ENCODE data around the gene MCM8. TPM values are rescaled to one million over a fixed set of nuclear protein-coding genes. Genes with fewer than 3 reads are reported as not detected.

Gene MCM8
- total RNA-seq, 1 donor from 2014 or later, result 0.96 TPM

DNA sequence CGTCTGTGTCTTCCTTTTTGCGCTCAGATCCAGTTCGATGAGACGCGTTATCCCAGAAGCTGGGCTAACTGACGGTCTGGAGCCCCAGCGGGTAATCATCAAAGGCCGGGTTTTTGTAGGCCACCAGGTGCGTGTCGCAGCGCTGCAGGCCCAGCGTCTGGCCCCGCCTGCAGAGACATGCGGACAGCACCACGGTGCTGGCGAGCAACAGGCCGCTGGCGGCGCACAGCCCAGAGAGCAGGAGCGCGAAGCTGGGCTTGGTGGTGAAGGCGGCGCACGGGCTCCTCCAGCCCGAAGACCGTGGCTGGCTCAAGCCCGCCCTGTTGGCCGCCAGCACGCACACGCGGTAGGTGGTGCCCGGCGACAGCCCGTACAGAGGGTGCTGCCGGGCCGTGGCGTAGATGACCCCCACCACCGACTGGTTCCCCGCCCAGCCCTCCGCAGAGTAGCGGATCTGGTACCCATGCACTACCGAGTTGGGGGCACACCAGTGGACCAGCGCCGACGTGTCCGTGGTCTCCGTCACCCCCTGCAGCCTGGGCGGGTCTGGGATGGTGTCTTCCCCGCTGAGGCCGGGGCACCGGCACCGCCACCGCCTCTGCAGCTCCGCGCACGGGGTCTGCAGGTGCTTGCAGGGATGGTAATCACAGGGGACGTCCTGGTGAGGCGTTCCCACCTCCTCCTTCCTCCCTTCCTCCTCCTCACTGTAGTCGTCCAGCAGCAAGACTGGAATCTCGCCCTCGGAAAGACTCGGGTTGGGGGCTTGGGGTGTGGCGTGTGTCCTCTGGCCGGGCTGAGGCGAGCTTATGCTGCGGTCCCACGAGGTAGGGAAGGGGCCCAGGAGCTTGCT, 90.7 kb downstream of the MCM8 start:
- Histone ChIP-seq H3K27me3 (no peaks in the 10 kb centered on the region), H3K27ac (no peak overlapping the region), H3K9me3 (no peaks in the 10 kb centered on the region), H3K36me3 (peaks cover 29 to 47% of the 10 kb centered on the region in 2 donors), H3K4me1 (no peaks in the 10 kb centered on the region), H3K4me3 (no peak overlapping the region)
- intact Hi-C loops (cut with DNase I), result no loop called here
- TF ChIP-seq CTCF (IDR thresholded peaks at IDR 0.05), result no peak
- no peak for DNase-seq (ENCODE audit: low spot score in 2 of 2)

GRCh38 chr20:6041808-6042265, 91.4 kb downstream of the MCM8 start:
- H3K36me3 ChIP-seq, result peaks cover 23 to 40% of the 10 kb centered on the region in 2 donors
- H3K27ac ChIP-seq, result no peak overlapping the region
- H3K27me3 ChIP-seq, result no peaks in the 10 kb centered on the region
- no peak overlapping the region for H3K4me3 ChIP-seq
- H3K9me3 ChIP-seq, result no peaks in the 10 kb centered on the region
- H3K4me1 ChIP-seq, result no peaks in the 10 kb centered on the region
- no peak for DNase-seq (ENCODE audit: low spot score in 2 of 2)
- intact Hi-C loops (cut with DNase I), result no loop called here
- TF ChIP-seq CTCF (IDR thresholded peaks at IDR 0.05), result no peak

DNA sequence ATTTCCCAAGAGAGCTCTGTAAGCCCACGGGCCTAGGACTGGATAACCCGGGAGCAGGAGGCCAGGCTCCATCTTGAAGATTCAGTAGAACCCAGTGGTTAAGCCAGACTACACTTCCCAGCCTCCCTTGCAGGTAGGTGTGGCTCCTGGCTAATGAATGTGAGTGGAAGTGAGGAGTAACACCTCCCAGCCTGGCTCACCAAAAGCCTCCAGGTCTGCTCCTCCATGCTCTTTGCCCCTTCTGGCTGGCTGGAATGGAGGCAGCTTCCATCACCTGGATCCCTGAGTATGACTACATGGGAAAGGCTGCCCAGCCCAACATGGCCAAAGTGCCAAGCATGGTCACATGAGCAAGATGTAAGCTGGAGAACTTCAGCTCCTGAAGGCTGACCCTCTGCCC, 93.7 kb downstream of the MCM8 start:
- intact Hi-C loops (cut with DNase I), result no loop called here
- Histone ChIP-seq H3K27ac (no peak overlapping the region), H3K36me3 (peaks cover 20 to 28% of the 10 kb centered on the region in 2 donors), H3K27me3 (no peaks in the 10 kb centered on the region), H3K9me3 (no peaks in the 10 kb centered on the region), H3K4me1 (no peaks in the 10 kb centered on the region), H3K4me3 (no peak overlapping the region)
- no peak for TF ChIP-seq CTCF (IDR thresholded peaks at IDR 0.05)
- no peak for DNase-seq (ENCODE audit: low spot score in 2 of 2)

- Histone ChIP-seq H3K9me3 (no peaks in the 10 kb centered on the region), H3K27me3 (no peaks in the 10 kb centered on the region), H3K27ac (no peak overlapping the region), H3K36me3 (peaks cover 13 to 19% of the 10 kb centered on the region in 2 donors), H3K4me1 (no peaks in the 10 kb centered on the region), H3K4me3 (no peak overlapping the region)
- intact Hi-C loops (cut with DNase I), result no loop called here
- no peak for TF ChIP-seq CTCF (IDR thresholded peaks at IDR 0.05)
- DNase-seq (ENCODE audit: low spot score in 2 of 2), result no peak
Observed at GRCh38 chr20:6045566-6045965, 95.1 kb downstream of the MCM8 start.

- DNase-seq (ENCODE audit: low spot score in 2 of 2), result no peak
- no peak overlapping the region for H3K4me3 ChIP-seq
- H3K9me3 ChIP-seq, result no peaks in the 10 kb centered on the region
- no peaks in the 10 kb centered on the region for H3K27me3 ChIP-seq
- no peak for TF ChIP-seq CTCF (IDR thresholded peaks at IDR 0.05)
- H3K4me1 ChIP-seq, result no peaks in the 10 kb centered on the region
- H3K36me3 ChIP-seq, result peaks cover 5 to 11% of the 10 kb centered on the region in 2 donors
- intact Hi-C loops (cut with DNase I), result no loop called here
- H3K27ac ChIP-seq, result no peak overlapping the region
Observed at GRCh38 chr20:6046432-6046831, 96.0 kb downstream of the MCM8 start.

Data from ascending aorta (tissue), 2 donors.